NCI-H2196 (cell line): ENCODE results near the gene TNFRSF1A.

Experiments
- DNase-seq: peaks from one replicate; lab custom pipeline; 2025; ENCODE audit not compliant: unreplicated experiment; lab: John Stamatoyannopoulos, UW

The TNFRSF1A gene

DNA sequence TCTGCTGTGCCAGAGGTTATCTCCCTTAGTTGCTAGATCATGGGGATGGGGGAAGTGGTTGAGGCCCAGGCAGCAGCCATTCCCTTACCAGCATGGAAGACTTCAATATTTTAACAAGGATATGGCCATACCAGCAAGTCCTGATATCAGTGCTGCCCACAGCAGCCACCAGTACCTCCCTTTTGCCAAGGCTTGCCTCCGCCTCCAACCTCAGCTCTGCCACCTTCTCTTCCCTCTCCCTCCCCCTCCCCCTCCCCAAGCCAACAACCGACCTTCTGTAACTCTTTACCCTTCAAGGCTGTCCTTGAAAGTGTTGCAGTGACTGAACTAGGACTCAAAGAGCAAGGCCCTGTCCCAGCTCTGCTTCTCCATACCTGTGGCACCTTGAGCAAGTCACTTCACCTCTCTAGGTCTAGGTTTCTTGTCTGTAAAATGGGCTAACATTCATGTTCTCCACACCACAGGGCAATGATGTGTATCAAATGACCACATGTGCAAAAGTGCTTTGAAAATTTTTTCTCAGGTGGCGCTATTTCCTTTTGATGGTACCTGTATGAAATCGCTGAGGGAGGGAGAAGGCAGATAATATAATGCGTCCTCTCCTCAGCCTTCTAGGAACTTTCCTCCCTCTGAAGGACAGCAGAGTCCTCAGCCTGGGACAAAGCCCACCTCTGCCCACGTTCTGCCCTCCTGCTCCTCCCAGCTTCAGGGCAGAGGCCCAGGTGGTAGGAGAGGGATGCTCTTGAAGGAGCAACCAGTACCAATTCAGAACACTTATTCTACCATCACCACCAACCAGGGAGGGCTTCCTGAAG is 16.7 kb downstream of the TNFRSF1A start:
- DNase-seq, result no peak

DNA sequence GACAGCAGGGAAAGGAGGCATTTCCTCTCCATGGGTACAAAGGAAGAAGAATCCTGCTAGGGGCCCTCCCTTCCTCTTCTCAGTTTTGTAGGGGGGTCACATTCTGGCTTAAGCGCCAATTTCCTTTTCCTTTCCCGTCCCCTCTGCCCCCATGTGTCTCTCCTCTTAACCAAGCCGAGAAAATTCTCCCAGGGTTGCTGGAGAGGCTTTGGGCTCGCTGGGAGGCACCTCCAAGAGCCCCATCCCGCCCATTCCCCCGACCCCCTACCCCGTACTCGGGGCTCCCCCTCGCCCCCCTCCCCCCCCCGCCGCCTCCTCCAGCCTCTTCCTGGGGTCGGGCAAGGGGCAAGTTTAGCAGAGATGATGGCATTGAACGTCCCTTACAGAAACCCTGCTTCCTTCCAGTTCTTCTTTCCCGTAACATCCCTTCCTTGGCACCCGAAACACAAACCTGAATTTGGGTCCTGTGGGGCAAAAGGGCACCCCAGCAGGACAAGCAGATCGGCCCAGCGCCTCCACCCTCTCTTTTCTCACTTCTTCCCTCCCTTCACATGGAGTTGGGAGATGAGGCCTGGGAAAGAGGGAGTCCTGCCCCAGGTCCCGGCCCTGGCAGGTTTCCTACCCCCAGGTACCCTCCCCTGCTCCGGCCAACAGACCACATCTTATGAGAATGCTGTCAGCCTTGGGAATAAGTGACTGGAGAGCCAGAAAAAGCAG is 17.7 kb downstream of the TNFRSF1A start:
- DNase-seq, result no peak

DNA sequence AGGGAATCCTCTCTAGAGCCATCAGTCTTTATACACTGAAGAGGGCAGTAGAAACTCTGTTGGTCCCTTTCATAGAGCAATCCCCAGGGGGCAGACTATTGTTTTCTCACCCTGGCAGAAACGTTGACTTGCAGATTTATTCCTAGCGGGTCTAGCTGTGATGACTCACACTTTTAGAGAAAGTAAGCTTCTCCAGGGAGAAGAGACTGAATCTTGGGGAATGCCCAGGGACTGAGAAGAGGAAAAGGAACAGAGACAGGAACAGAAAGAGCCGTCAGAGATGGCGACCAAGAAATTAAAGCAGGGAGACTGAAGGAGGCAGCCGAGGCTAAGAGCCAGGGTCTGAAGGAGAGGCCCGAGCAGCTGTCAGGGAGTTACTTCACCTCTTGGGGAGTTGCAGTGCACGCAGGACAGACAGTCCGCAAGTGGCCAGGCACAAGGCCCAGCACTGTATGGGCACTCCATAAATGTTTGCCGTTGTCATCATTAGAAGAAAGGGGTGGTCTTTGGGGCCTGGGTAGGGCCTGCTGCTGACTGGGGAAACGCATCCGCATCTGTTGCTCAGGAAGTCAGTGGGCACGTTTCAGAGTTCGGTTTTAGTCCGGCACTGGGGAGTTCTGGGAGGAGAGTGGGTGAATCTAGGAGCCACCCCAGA is 18.4 kb downstream of the TNFRSF1A start:
- peak; percentile 10 for DNase-seq

DNA sequence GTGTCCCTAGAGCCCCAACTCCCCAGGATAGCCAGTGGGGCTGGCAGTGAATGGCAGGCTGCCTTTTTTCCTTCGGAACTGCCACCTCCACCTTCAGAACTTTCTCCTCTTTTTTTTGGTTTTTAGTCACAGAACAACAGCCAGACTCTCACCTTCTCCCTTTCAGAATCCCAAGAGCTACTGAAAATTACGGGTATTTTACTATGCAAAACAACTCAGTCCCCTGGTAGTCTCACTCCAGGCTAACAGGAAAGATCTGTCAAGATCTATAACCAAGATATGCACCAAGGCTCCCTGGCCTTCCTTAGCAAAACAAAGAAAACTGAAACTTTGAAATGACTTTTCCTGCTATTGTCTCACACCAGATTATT is 18.9 kb downstream of the TNFRSF1A start:
- DNase-seq, result no peak

DNA sequence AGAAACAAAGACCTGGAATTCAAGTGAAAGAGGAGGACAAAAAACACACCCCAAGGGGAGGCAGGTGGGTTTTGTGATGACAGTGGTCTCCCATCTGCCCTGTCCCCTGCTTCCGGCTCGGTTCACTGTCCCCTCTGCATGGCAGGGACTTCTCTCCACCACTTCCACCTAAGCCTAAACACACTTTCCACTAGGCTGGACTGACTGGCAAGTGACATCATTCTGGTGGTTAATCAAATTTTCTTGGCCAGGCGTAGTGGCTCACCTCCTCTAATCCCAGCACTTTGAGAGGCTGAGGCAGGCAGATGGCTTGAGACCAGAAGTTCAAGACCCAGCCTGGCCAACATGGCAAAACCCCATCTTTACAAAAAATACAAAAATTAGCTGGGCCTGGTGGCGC is 19.5 kb downstream of the TNFRSF1A start:
- DNase-seq, result no peak

DNA sequence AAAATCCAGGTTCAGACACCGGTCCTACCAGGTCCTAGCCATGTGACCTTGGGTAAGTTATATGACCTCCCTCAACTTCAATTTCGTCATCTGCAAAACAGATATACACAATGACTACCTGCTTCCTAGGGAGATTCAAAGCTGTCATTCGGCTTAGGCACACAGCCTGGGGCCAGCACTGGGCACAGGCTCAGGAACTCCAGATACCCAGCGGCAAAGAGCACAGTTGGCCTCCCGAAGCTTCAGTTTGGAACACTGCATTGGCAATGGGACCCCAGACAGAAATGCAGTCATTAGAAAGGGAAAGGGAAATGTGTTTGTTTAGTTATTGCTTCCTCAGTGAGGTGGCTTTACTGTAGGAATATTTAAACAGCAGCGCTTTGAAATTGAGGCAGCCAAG is 20.0 kb downstream of the TNFRSF1A start:
- no peak for DNase-seq

DNA sequence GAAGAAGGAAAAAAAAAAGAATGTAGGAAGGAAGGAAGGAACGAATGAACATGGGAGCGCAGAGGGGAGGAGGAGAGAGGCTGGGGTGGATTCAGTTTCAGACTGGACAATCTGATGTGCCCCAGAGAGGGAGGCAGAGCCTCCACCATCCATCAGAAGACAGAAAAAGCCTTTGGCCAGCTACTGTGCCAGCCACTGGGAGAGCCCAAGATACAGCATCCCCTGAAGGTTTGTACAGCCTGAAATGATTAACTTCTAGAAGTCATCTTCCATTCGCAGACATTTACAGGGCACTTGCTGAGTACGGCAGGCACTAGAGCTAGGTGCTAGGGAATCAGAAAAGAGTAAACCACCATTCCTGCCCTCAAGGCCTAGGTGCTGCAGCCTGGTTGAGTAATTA is 22.4 kb downstream of the TNFRSF1A start:
- no peak for DNase-seq

DNA sequence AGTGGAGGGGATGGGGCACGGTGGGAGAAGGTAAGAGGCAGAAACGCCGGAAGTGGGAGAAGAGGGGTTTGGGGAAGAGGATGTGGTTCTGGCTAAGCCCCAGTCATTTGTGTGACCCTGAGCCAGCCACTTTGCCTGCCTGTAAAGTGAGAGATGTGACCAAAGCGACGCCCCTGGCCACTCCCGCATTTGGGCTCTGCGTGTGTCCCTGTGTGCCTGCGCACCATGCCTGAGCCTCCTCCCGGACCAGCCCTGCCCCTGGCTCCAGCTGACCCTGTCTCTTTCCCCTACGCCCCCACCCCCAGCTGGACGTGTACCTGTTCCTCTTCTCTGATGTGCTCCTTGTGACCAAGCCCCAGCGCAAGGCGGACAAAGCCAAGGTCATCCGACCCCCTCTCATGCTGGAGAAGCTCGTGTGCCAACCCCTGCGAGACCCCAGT is 23.4 kb downstream of the TNFRSF1A start:
- no peak for DNase-seq

DNA sequence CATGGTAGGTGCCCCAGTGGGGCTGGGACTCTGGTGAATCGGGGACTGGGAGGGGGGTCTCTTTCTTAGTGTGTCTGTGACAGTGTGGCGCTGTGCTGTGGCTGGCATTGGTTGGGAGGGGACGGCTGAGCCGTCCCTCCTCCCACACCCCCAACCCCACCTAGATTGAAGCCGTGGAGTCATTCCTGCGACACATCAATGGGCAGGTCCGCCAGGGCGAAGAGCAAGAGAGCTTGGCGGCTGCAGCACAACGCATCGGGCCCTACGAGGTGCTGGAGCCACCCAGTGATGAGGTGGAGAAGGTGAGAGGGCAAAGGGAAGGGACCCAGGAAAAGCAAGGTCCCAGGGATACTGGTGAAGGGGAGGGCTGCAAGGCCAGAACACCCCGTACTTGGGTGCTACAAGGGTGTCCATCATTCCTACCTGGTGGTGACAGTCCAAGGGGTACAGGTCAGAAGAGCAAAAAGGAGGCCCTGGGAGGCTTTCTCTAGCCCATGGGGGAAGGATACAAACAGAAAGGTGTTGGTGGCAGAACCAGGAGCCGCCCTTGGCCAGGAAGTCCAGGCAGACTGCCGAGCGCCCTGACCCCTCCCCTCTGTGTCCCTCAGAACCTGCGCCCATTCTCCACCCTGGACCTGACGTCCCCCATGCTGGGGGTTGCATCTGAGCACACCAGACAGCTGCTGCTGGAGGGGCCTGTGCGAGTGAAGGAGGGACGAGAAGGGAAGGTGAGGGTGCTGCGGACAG is 24.0 kb downstream of the TNFRSF1A start:
- no peak for DNase-seq

DNA sequence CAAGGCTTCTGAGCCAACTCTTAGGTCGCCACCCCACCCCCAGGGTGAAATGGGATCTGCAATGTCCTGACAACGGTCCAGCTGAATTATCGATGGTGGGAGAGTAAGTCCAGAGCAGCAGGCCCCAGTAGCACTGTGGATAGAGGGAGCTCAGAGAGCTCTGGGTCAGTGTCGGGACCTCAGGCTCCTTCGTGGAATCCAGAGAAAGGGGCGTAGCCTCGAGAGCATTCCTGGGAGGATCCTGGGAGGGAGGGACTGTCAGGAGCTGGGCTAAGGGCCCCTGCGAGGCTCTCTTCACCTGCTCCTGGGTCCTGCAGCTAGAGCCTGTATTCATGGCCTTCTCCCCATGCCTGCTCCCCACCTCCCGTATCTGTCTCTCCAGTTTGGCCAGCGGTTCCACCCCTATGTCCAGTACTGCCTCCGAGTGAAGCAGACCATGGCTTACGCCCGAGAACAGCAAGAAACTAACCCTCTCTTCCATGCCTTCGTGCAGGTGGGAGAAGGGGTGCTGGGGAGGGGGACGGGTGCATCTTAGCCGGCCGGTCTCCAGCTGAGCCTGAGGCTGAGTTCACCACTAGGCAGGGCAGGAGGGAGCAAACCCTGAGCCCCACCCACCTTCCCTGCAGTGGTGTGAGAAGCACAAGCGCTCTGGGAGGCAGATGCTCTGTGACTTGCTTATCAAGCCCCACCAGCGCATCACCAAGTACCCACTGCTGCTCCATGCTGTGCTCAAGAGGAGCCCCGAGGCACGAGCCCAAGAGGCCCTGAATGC is 24.8 kb downstream of the TNFRSF1A start:
- no peak for DNase-seq

DNA sequence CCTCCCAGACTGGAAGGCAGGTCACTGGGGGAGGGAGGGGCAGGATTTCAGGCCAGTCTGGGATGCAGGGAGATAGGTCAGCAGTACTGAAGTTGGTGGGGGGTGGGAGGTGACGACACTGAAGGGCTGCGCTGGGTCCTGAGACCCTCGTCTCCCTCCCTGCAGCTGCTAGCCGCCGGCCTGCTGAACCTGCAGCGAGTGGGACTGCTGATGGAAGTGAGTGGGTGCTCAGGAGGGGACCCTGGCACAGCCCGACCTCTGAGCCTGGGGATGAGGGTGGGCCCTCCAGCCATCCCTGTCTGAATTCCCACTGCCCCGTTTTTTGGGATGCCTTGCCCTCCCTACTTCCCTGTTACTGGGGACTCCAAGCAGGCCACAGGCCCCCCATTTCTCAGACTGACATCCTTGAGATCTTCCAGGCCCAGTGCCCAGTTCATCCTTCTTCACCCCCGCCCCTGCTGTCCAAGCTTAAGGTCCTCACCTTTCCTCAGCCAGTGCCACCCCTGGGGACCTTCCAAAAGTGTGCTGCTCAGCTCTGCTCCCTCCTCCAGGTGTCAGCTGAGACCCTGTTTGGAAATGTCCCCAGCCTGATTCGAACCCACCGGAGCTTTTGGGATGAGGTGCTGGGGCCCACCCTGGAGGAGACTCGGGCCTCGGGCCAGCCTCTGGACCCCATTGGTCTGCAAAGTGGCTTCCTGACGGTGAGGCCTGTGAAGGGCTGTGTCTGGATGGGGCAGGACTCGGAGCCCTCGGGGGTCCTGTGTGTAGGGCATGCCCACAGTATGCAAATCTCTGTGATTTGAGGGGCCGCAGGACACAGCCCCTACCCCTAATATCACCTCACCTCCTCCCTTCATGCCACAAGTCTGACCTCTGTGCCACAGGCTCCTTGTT is 25.9 kb downstream of the TNFRSF1A start:
- no peak for DNase-seq

DNA sequence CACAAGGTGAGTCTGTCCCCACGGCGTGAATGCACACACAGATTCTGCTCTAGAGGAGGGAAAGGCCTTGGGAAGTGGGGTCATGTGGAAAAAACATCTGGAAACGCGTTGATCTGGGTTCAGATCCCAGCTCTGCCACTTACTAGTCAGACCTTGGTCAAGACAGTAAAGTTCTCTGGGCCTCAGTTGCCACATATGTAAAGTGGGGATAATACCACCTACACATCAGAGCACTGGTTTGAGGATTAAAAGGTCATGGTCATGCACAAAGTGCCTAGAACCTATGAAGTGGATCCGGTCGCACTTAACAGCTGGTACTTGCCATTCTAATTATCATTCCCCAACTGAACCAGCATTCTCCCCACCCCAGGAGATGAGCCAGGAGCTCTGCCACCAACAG is 26.7 kb downstream of the TNFRSF1A start:
- no peak for DNase-seq

DNA sequence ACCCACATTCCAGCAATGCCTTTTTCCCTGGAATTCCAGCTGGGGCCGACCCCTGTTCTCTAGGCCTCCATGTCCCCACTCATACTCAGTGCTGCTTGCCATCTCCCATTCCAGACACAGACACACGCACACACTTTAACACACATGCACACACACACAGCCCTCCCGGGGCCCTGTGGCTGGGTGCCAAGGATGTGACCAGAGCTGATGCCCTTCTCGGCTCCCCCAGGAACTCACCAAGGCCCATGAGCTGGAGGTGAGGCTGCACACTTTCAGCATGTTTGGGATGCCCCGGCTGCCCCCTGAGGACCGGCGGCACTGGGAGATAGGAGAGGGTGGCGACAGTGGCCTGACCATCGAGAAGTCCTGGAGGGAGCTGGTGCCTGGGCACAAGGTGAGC is 27.1 kb downstream of the TNFRSF1A start:
- no peak for DNase-seq

DNA sequence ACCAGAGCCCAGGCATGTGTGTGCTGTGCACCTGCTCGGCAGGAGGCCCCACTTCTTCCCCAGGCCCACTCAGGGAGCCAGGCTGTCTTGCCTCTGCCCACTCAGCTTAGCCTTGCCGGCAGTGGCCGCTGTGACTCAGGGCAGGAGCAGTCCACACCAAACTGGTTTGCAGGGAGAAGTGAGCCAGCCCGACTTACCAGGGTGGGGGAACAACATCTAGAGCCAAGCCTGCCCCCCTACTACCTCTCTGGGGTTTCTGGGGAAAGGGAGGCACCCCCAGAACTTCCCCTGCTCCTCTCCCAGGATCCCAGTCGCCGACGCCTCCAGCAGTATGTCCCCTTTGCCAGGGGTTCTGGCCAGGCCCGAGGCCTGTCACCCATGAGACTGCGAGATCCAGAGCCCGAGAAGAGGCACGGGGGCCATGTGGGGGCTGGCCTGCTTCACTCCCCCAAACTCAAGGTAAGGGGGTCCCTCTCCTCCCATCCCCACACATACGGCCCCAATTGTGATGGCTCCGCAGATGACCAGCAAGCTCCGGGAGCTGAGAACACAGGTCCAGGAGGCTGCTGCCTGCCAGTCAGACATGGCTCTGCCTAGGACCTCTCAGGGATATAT is 28.4 kb downstream of the TNFRSF1A start:
- DNase-seq, result no peak

DNA sequence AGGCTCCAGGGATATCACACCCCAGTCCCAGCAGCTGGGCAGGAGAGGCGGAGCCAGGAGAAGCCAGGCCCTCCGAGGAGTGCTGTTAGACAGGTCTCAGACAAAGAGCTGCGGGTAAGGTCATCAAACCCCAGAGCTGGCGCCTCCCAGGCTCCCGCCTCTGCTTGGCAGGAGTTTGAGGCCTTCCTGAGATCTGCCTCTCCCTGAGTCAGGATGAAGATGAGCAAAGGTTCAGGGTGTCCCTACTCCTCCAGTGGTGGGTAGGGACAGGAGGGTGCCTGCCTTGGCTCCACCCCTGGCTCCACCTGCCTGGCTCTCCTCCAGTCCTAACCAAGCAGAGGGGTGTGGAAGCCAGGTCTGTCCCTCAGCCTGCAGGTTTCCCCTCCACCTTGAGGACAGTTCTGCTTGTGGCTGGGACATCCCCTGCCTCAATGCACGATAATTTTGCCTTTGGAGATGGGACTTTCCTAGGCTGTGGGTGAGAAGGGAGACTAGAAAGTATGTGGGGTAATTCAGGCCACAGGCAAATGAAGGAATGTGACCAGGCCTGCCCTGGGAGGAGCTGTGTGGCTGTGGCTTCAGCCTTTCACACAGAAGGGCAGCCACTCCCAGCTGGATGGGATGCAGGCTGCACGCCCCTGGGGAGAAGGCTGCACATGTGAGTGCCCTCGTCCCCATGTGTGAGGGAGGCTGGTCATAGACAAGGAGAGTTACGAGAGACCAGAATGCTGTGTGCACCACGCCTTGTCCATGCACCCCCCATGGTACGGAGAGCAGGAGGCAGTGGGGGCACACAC is 29.1 kb downstream of the TNFRSF1A start:
- peak; percentile 63 for DNase-seq

DNA sequence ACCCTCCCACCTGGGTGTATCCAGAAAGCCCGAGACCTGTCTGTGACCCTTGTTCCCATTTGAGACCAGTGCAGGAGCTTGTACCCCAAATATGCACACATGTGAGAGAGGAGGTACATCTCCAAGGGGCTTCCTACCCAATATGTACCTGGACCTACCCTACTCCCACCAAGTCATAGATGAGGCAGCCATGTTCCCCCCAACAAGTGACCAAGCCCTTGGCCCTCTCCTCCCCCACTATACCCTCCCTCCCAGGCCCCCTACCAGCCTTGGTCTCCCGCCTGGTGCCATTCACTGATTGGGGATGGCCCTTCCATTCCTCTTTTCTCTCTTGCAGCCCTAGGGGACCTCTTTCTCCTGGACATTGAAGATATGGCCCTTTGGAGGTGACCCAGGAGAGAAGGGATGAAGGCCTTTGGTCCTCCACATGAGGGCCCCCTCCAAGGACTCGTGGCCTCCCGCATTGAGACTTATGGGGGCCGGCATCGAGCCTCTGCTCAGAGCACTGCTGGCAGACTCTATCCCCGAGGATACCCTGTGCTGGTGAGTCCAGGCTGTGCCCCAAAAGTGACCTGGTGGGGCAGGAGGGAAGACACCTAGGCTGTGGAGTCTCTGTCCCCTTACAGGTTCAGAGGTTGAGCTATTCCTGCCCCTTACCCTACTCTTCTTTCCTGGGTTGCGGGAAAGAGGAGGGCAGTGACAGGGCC is 29.9 kb downstream of the TNFRSF1A start:
- no peak for DNase-seq

DNA sequence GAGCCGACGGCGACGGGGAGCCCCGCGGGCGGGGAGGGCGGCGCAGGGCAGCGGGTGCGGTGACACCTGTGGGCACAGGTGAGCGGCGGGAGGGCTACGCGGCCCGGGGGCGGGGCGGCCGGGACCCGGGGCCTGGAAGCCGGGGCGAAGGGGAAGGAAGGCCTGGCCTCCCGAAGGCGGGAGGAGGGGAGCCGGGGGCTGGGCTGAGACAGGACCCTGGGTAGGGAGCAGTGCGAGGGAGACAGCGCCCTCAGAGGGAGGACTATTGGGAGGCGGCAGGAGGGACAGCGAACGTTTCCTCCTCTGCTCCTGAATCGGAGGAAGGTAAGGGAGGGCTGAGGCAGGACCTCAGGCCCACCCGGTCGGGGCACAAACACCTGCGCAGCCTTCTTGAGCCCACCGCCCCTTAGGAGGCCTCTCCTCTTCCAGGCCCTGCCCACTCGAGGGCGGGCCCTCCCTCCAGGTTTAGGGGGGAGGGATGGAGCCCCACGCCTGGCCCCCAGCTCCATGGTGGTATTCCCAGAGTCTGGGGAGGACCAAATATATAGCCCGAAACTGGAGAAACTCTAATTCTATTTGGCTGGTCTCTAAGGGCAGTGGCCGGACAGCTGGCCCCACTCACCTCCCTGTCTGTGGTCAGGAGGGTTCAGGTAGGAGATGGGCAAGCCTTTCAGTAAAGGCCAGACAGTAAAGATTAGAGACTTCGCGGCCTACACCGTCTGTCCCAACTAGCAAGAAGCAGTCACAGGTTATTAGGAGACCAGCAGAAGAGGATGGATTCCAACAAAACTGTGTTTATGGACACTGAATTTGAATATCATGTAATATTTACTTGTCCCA is 30.9 kb downstream of the TNFRSF1A start:
- no peak for DNase-seq
